ENCODE results near the gene TMEM131. TPM values are rescaled to one million over a fixed set of nuclear protein-coding genes. Genes with fewer than 3 reads are reported as not detected.

Gene TMEM131
- total RNA-seq, 1 donor, result 43.6 TPM

- H3K4me3 ChIP-seq (ENCODE audit: low read depth, low read length), result no peak overlapping the region
- no peak for DNase-seq (ENCODE audit: low read depth)
- no peak for TF ChIP-seq CTCF (IDR thresholded peaks at IDR 0.05; ENCODE audit: insufficient read depth, low read depth, low read length)
These were observed 234.6 kb downstream of the TMEM131 start for GRCh38 chr2:97761192-97761591.

- TF ChIP-seq CTCF (IDR thresholded peaks at IDR 0.05; ENCODE audit: insufficient read depth, low read depth, low read length), result no peak
- DNase-seq (ENCODE audit: low read depth), result no peak
These were observed 235.2 kb downstream of the TMEM131 start for GRCh38 chr2:97760480-97761049.

GRCh38 chr2:97759727-97760407 is 235.9 kb downstream of the TMEM131 start:
- no peak overlapping the region for H3K4me3 ChIP-seq (ENCODE audit: low read depth, low read length)
- TF ChIP-seq CTCF (IDR thresholded peaks at IDR 0.05; ENCODE audit: insufficient read depth, low read depth, low read length), result no peak
- no peak for DNase-seq (ENCODE audit: low read depth)

More at GRCh38 chr2:97760480-97761049, 235.2 kb downstream of the TMEM131 start:
- no peak overlapping the region for H3K4me3 ChIP-seq (ENCODE audit: low read depth, low read length)

- DNase-seq (ENCODE audit: low read depth), result no peak
- TF ChIP-seq CTCF (IDR thresholded peaks at IDR 0.05; ENCODE audit: insufficient read depth, low read depth, low read length), result no peak
These were observed 237.5 kb downstream of the TMEM131 start for GRCh38 chr2:97758131-97758705.

GRCh38 chr2:97757062-97757461 is 238.7 kb downstream of the TMEM131 start:
- no peak for DNase-seq (ENCODE audit: low read depth)
- no peak for TF ChIP-seq CTCF (IDR thresholded peaks at IDR 0.05; ENCODE audit: insufficient read depth, low read depth, low read length)
- no peak overlapping the region for H3K4me3 ChIP-seq (ENCODE audit: low read depth, low read length)

More at GRCh38 chr2:97758131-97758705, 237.5 kb downstream of the TMEM131 start:
- H3K4me3 ChIP-seq (ENCODE audit: low read depth, low read length), result no peak overlapping the region

GRCh38 chr2:97755491-97755890 is 240.3 kb downstream of the TMEM131 start:
- H3K4me3 ChIP-seq (ENCODE audit: low read depth, low read length), result no peak overlapping the region
- TF ChIP-seq CTCF (IDR thresholded peaks at IDR 0.05; ENCODE audit: insufficient read depth, low read depth, low read length), result no peak
- no peak for DNase-seq (ENCODE audit: low read depth)

Measured in fibroblast of villous mesenchyme (primary cell).